HG03060 (cell line): ENCODE data around the gene CES3.
"Not testable (repeated sequence)": the region's sequence is repeated elsewhere in the genome, so short reads cannot be mapped to it uniquely, and the experiment has no call there.

ENCODE experiments used
- ATAC-seq: cut with Tn5 transposase; IDR thresholded peaks from one replicate; pipeline ENCODE4 v1.9.1; 2021; ENCODE audit warnings: low read depth, moderate number of reproducible peaks; ENCODE audit not compliant: unreplicated experiment

Gene CES3

GRCh38 chr16:66926171-66926947, 34.7 kb upstream of the CES3 start:
- no peak for ATAC-seq

- ATAC-seq: no peak
Observed at GRCh38 chr16:66926961-66927436, 34.1 kb upstream of the CES3 start.

- no peak for ATAC-seq
Observed at GRCh38 chr16:66927918-66928649, 33.0 kb upstream of the CES3 start.

- ATAC-seq: no peak
Observed at GRCh38 chr16:66928702-66929388, 32.2 kb upstream of the CES3 start.

GRCh38 chr16:66930189-66930588, 30.9 kb upstream of the CES3 start:
- ATAC-seq: no peak

GRCh38 chr16:66931665-66932064, 29.4 kb upstream of the CES3 start:
- ATAC-seq: no peak

GRCh38 chr16:66932076-66932475, 29.0 kb upstream of the CES3 start:
- ATAC-seq: no peak

GRCh38 chr16:66933776-66934137, 27.3 kb upstream of the CES3 start:
- ATAC-seq: peak; percentile 7

- peak; percentile 53 for ATAC-seq
Observed at GRCh38 chr16:66934138-66934838, 26.8 kb upstream of the CES3 start, which contains the start of gene CIAO2B. Gene CIAO2B (minus strand): TSS chr16:66934402. CDS start chr16:66934364, 38 bp downstream.

- ATAC-seq: not testable (repeated sequence)
Observed at GRCh38 chr16:66934839-66935313, 26.2 kb upstream of the CES3 start.

- no peak for ATAC-seq
Observed at GRCh38 chr16:66935314-66936011, 25.6 kb upstream of the CES3 start, which contains the start of gene CES2. Gene CES2 (plus strand): TSS chr16:66935516. CDS start chr16:66935636, 120 bp downstream.

- ATAC-seq: no peak
Observed at GRCh38 chr16:66936462-66936861, 24.6 kb upstream of the CES3 start.

- ATAC-seq: no peak
Observed at GRCh38 chr16:66936889-66937554, 24.0 kb upstream of the CES3 start.

GRCh38 chr16:66937725-66938337, 23.2 kb upstream of the CES3 start:
- no peak for ATAC-seq

- ATAC-seq: no peak
Observed at GRCh38 chr16:66939366-66939765, 21.7 kb upstream of the CES3 start.

- no peak for ATAC-seq
Observed at GRCh38 chr16:66940236-66940635, 20.8 kb upstream of the CES3 start.

- ATAC-seq: no peak
Observed at GRCh38 chr16:66942981-66943380, 18.1 kb upstream of the CES3 start.

GRCh38 chr16:66943426-66944053, 17.5 kb upstream of the CES3 start:
- ATAC-seq: no peak
